HepG2 (cell line): Measurements from ENCODE around the gene ACSF3. TPM values are rescaled to one million over a fixed set of nuclear protein-coding genes. Genes with fewer than 3 reads are reported as not detected.

Source experiments
- AHR ChIP-seq: IDR thresholded peaks from 2 replicates; pipeline ENCODE4 v1.6.1; 2018; ENCODE audit warnings: missing genetic modification reagents, missing compliant biosample characterization
- BRCA1 ChIP-seq: sonication (generic); formaldehyde crosslinking; IDR thresholded peaks from 2 replicates; pipeline ENCODE4 v1.4.0; 2020; ENCODE audit warnings: missing genetic modification reagents
- JUNB ChIP-seq: sonication (generic); formaldehyde crosslinking; IDR thresholded peaks from 2 replicates; pipeline ENCODE4 v1.8.0; 2022; ENCODE audit warnings: missing genetic modification reagents, mild to moderate bottlenecking, borderline replicate concordance
- KDM4B ChIP-seq: sonication (generic); formaldehyde crosslinking; IDR thresholded peaks from 2 replicates; pipeline ENCODE4 v1.4.0; 2020; ENCODE audit warnings: missing genetic modification reagents
- KIAA2018 ChIP-seq: sonication (generic); formaldehyde crosslinking; IDR thresholded peaks from 2 replicates; pipeline ENCODE4 v1.5.0; 2020; ENCODE audit warnings: mild to moderate bottlenecking, missing genetic modification reagents, borderline replicate concordance
- KLF11 ChIP-seq: IDR thresholded peaks from 2 replicates; pipeline ENCODE4 v1.6.1; 2016; ENCODE audit warnings: missing compliant biosample characterization
- MXD1 ChIP-seq: sonication (generic); formaldehyde crosslinking; IDR thresholded peaks from 2 replicates; pipeline ENCODE4 v1.4.0; 2020; ENCODE audit warnings: mild to moderate bottlenecking, missing genetic modification reagents
- NFE2L1 ChIP-seq: sonication (generic); formaldehyde crosslinking; IDR thresholded peaks from 2 replicates; pipeline ENCODE4 v1.4.0; 2020; ENCODE audit warnings: missing genetic modification reagents, mild to moderate bottlenecking, borderline replicate concordance
- NFIC ChIP-seq: IDR thresholded peaks from 2 replicates; pipeline ENCODE4 v1.6.1; 2012; ENCODE audit warnings: mild to moderate bottlenecking, low read length, inconsistent platforms
- SIN3A ChIP-seq: IDR thresholded peaks from 2 replicates; pipeline ENCODE4 v1.6.1; 2011; ENCODE audit warnings: low read depth, mild to moderate bottlenecking, control low read depth, low read length, borderline replicate concordance
- SMAD9 ChIP-seq: sonication (generic); formaldehyde crosslinking; IDR thresholded peaks from 2 replicates; pipeline ENCODE4 v1.5.1; 2020; ENCODE audit warnings: mild to moderate bottlenecking, missing genetic modification reagents
- SP1 ChIP-seq, 2 experiments: fragments of 450-650 bp in 1 of 2; sonication (generic) in 1 of 2; formaldehyde crosslinking in 1 of 2; IDR thresholded peaks; 2 replicates each; pipeline versions ENCODE4 v1.4.0 to v1.6.1; 2016 to 2020; ENCODE audit warnings: missing genetic modification reagents in 1 of 2
- SP5 ChIP-seq: IDR thresholded peaks from 2 replicates; pipeline ENCODE4 v1.6.1; 2016; ENCODE audit warnings: low read depth, borderline replicate concordance
- THYN1 ChIP-seq: sonication (generic); formaldehyde crosslinking; IDR thresholded peaks from 2 replicates; pipeline ENCODE4 v1.8.1; 2023; ENCODE audit warnings: low read depth, mild to moderate bottlenecking, moderate library complexity, missing genetic modification reagents, borderline replicate concordance
- ZIK1 ChIP-seq: sonication (generic); formaldehyde crosslinking; IDR thresholded peaks from 2 replicates; pipeline ENCODE4 v1.5.0; 2020; ENCODE audit warnings: mild to moderate bottlenecking, low read depth, missing genetic modification reagents, borderline replicate concordance
- ZNF20 ChIP-seq: sonication (generic); formaldehyde crosslinking; IDR thresholded peaks from 2 replicates; pipeline ENCODE4 v1.4.0; 2020; ENCODE audit warnings: mild to moderate bottlenecking, moderate library complexity, missing genetic modification reagents
- ZNF256 ChIP-seq: sonication (generic); formaldehyde crosslinking; conservative IDR thresholded peaks from 2 replicates; pipeline ENCODE4 v1.4.0; 2020; ENCODE audit warnings: missing genetic modification reagents
- ZNF747 ChIP-seq: sonication (generic); formaldehyde crosslinking; IDR thresholded peaks from 2 replicates; pipeline ENCODE4 v1.8.1; 2023; ENCODE audit warnings: missing genetic modification reagents, mild to moderate bottlenecking, borderline replicate concordance
- ZZZ3 ChIP-seq: sonication (generic); formaldehyde crosslinking; IDR thresholded peaks from 2 replicates; pipeline ENCODE4 v1.4.0; 2020; ENCODE audit warnings: missing genetic modification reagents, mild to moderate bottlenecking, borderline replicate concordance
- polyA plus RNA-seq, 8 experiments: library from polyadenylated mRNA; depleted of rRNA in 3 of 8; stranded (reverse) in 7 of 8; unstranded in 1 of 8; fragments of >200 nt; fragmentation: Illumina TruSeq in 4 of 8; extraction: Trizol in 4 of 8; gene quantifications; 2 replicates each; pipeline versions ENCODE4 v1.2.1 to v1.2.3, GENCODE V29; 2011 to 2016; ENCODE audit warnings: low read depth in 4 of 8, missing spikeins in 1 of 8, mixed read lengths in 1 of 8; ENCODE audit not compliant: insufficient read depth in 1 of 8
- total RNA-seq, 5 experiments: library from RNA; depleted of rRNA; stranded (reverse); fragments of >200 nt; fragmentation: Illumina TruSeq; extraction: Trizol; gene quantifications; 2 replicates each; pipeline ENCODE4 v1.2.3, GENCODE V29; 2016; ENCODE audit warnings: low read depth in 1 of 5

Gene ACSF3
- total and polyA plus RNA-seq, 2 of the 13 experiments (the other 11 are each of a cell fraction or from before 2014, with no cell fraction given), result 14.9 to 30.6 TPM

- peak; percentile 64; the same call in 1 of the 2 replicates for TF ChIP-seq AHR (CRISPR knock-in tag)
- no peak for TF ChIP-seq SP1 (IDR thresholded peaks at IDR 0.05)
- 0 out of 2 replicates have a peak, but pooled peaks have one; percentile 2 for TF ChIP-seq SP1 (CRISPR knock-in tag; IDR thresholded peaks at IDR 0.05)
- peak; percentile 82; the same call in 1 of the 2 replicates for TF ChIP-seq BRCA1 (CRISPR knock-in tag)
- no peak for TF ChIP-seq THYN1 (CRISPR knock-in tag)
- TF ChIP-seq SP5 (CRISPR knock-in tag), result peak; percentile 32; the same call in 1 of the 2 replicates
- no peak for TF ChIP-seq ZNF20 (CRISPR knock-in tag)
- 0 out of 2 replicates have a peak, but pooled peaks have one; percentile 85 for TF ChIP-seq KIAA2018 (CRISPR knock-in tag)
- peak; percentile 95; the same call in 1 of the 2 replicates for TF ChIP-seq SMAD9 (CRISPR knock-in tag)
- no peak for TF ChIP-seq ZNF747
- no peak for TF ChIP-seq NFE2L1 (CRISPR knock-in tag)
- peak; percentile 71 for TF ChIP-seq JUNB
- peak; percentile 93 for TF ChIP-seq MXD1 (CRISPR knock-in tag)
- TF ChIP-seq ZIK1, result peak; percentile 36; the same call in 1 of the 2 replicates
- TF ChIP-seq KLF11, result peak; percentile 66; the same call in 1 of the 2 replicates
- TF ChIP-seq NFIC, result no peak
- TF ChIP-seq ZZZ3 (CRISPR knock-in tag), result peak; percentile 91; the same call in 1 of the 2 replicates
- TF ChIP-seq KDM4B (CRISPR knock-in tag), result no peak
- TF ChIP-seq SIN3A, result no peak
- TF ChIP-seq ZNF256 (CRISPR knock-in tag), result no peak
These were observed 65.6 kb downstream of the ACSF3 start (continued) for GRCh38 chr16:89159066-89159849.
